Prostate gland (tissue), 2 donors: ENCODE measurements around the gene PSD. TPM values are rescaled to one million over a fixed set of nuclear protein-coding genes. Genes with fewer than 3 reads are reported as not detected.

Experiments
- DNase-seq: peaks from one replicate; pipeline ENCODE4 v3.0.0-alpha.2; 2019; ENCODE audit warnings: low spot score
- H3K27ac ChIP-seq, 2 donors: fragments of 200-600 bp; sonication (generic); 2 replicates each; pipeline ENCODE4 v1.5.1; 2017 to 2019
- H3K27me3 ChIP-seq: fragments of 200-600 bp; sonication (generic); replicated peaks from 2 replicates; pipeline ENCODE4 v1.5.1; 2019; ENCODE audit not compliant: insufficient read depth
- H3K36me3 ChIP-seq, 2 donors: fragments of 200-600 bp; sonication (generic); 1 replicate in 1 of 2; 2 replicates in 1 of 2; pipeline versions ENCODE4 v1.5.1 to v1.8.1; 2017 to 2019
- H3K4me1 ChIP-seq: fragments of 200-600 bp; sonication (generic); replicated peaks from 2 replicates; pipeline ENCODE4 v1.5.1; 2019
- H3K4me3 ChIP-seq, 2 donors: fragments of 200-600 bp; sonication (generic); 2 replicates each; pipeline ENCODE4 v1.5.1; 2017 to 2019
- H3K9me3 ChIP-seq: fragments of 200-600 bp; sonication (generic); 2 replicates; pipeline ENCODE4 v1.5.1; 2017
- POLR2A ChIP-seq: fragments of 450-650 bp; IDR thresholded peaks from one replicate; pipeline ENCODE4 v1.6.1; 2016; ENCODE audit warnings: antibody characterized with exemption, mild to moderate bottlenecking
- POLR2AphosphoS5 ChIP-seq: sonication (generic); formaldehyde crosslinking; IDR thresholded peaks from one replicate; pipeline ENCODE4 v1.6.1; 2017; ENCODE audit warnings: antibody characterized with exemption
- WGBS: methylation state at CpG from one replicate; pipeline ENCODE4 v1.1.5; 2018; 5-methylcytosine and 5-hydroxymethylcytosine counted together
- intact Hi-C: fragments of 100-400 bp; cut with DNase I; formaldehyde crosslinking; loops from one replicate; pipeline ENCODE4 v1.14.2; 2022
- total RNA-seq, 2 donors: library from RNA; depleted of rRNA; stranded (reverse); fragments of >200 nt; gene quantifications; one replicate each; pipeline ENCODE4 v1.1.0, GENCODE V29; 2016
- TF ChIP-seq, protein P1 (sequence below), 4 experiments: fragments of 200-600 bp in 2 of 4; fragments of 450-650 bp in 2 of 4; sonication (generic) in 2 of 4; IDR thresholded peaks; 1 replicate in 3 of 4; 2 replicates in 1 of 4; pipeline ENCODE4 v1.5.1; 2016 to 2019; ENCODE audit warnings: antibody characterized with exemption in 4 of 4, mild to moderate bottlenecking in 2 of 4, moderate library complexity in 2 of 4

PSD gene
- 10 to 100 TPM in 1 of 2 donors, 1 to 10 TPM in 1; 1.0 to 10.9 TPM for total RNA-seq

DNA sequence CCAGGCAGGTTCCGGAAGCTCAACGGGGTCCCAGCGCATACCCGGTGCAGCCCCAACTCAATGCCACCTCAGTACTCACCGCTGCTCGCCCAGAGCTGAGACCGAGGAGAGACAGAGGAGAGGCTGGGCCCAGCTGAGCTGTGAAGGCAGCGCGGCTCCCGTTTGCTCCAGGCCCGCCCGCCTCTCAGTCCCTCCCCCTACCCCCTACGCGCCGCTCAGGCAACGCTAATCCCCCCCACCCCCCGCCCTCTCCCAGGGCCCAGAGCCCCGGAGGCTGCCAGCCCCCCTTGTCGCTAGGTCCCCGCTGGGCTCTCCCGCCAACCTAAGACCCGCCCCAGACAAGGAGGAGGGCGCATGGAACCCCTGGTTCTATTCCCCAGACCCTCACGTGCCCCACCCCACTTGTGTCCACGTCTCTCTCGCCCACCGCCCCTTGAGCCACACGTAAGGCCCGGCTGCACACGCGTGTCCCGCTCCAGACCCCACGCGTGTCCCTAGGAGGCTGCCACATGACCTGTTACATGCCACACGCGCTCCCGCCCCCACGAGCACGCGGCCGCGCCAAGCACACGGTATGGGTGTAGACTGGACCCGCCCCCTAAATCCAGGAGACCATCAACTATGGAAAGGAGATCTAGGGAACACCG, at the start of gene PSD:
TSS of gene PSD (minus strand) at position 164 of the 647 bp plus-strand sequence. CDS start 1,747 bp downstream, outside the sequence.
- Histone ChIP-seq H3K9me3 (no peaks in the 10 kb centered on the region), H3K36me3 (peaks cover 0 to 3% of the 10 kb centered on the region in 2 donors)

DNA sequence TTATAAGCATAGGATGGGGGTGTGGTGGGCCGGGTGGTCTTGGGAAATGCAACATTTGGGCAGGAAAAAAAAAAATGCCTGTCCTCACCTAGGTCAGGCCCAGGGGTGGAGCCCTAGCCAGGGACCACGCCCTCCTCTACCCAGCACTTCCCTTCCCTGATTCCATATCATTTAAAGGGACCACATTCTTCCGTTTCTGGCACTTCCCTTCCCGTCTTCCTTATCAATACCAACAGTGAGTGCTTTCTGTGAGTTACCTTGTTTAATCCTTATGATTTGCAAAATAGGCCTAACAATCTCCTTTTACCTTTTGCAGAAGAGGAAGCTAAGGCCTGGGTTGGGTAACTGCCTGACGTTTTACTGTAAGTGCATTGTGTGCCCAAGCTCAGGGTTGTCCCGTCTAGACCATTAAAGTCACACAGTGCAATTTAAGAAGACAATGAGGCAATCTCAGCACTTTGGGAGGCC, 49.4 kb upstream of the PSD start:
- TF ChIP-seq POLR2AphosphoS5: no peak
- TF ChIP-seq, protein P1, sequence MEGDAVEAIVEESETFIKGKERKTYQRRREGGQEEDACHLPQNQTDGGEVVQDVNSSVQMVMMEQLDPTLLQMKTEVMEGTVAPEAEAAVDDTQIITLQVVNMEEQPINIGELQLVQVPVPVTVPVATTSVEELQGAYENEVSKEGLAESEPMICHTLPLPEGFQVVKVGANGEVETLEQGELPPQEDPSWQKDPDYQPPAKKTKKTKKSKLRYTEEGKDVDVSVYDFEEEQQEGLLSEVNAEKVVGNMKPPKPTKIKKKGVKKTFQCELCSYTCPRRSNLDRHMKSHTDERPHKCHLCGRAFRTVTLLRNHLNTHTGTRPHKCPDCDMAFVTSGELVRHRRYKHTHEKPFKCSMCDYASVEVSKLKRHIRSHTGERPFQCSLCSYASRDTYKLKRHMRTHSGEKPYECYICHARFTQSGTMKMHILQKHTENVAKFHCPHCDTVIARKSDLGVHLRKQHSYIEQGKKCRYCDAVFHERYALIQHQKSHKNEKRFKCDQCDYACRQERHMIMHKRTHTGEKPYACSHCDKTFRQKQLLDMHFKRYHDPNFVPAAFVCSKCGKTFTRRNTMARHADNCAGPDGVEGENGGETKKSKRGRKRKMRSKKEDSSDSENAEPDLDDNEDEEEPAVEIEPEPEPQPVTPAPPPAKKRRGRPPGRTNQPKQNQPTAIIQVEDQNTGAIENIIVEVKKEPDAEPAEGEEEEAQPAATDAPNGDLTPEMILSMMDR (IDR thresholded peaks at IDR 0.05): no peak
- TF ChIP-seq POLR2A: no peak
- Histone ChIP-seq H3K9me3 (no peaks in the 10 kb centered on the region), H3K27me3 (no peaks in the 10 kb centered on the region), H3K36me3 (no peaks in the 10 kb centered on the region), H3K4me1 (no peaks in the 10 kb centered on the region), H3K4me3 (no peak overlapping the region), H3K27ac (no peak overlapping the region)
- WGBS: 58% methylated on average over 6 of the region's 6 CpGs
- intact Hi-C loops: no loop called here
- DNase-seq: no peak

More for the DNA sequence above, at the start of gene PSD:
- 2% methylated on average over 40 of the region's 45 CpGs for WGBS
- H3K27me3 ChIP-seq: peaks cover 3% of the 10 kb centered on the region
- H3K4me3 ChIP-seq: peak within 1 kb of the TSS; percentile 62 to 73
- no peak within 1 kb of the TSS for H3K27ac ChIP-seq
- H3K4me1 ChIP-seq: peaks cover 26% of the 10 kb centered on the region
- TF ChIP-seq POLR2A (no peak), POLR2AphosphoS5 (no peak)
- TF ChIP-seq, protein P1 (IDR thresholded peaks at IDR 0.05): no peak
- intact Hi-C loops: no loop called here
- DNase-seq: no peak

DNA sequence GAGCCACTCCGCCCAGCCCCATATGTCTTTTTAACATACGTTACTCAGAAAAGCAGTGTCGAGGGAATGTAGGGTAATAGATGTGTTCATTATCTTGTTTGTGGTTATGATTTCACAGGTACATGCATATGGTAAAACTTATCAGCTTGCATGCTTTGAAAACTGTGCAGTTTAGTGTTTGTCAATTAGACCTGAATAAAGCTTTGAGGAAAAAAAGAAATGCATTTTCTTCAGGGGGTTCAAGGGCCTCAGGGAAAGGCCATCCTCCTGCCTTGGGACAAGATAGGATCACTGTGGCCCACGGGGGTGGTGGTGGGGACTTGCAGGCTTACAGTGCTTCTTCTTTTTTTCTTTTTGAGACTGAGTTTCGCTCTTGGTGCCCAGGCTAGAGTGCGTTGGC, 48.7 kb upstream of the PSD start:
- no peak overlapping the region for H3K27ac ChIP-seq
- intact Hi-C loops: no loop called here
- TF ChIP-seq POLR2AphosphoS5: no peak
- no peak for TF ChIP-seq POLR2A
- TF ChIP-seq, protein P1 (IDR thresholded peaks at IDR 0.05): no peak
- no peak for DNase-seq
- no peaks in the 10 kb centered on the region for H3K4me1 ChIP-seq
- H3K9me3 ChIP-seq: no peaks in the 10 kb centered on the region
- 87% methylated on average over 6 of the region's 6 CpGs for WGBS
- no peaks in the 10 kb centered on the region for H3K27me3 ChIP-seq
- H3K4me3 ChIP-seq: no peak overlapping the region
- no peaks in the 10 kb centered on the region for H3K36me3 ChIP-seq

DNA sequence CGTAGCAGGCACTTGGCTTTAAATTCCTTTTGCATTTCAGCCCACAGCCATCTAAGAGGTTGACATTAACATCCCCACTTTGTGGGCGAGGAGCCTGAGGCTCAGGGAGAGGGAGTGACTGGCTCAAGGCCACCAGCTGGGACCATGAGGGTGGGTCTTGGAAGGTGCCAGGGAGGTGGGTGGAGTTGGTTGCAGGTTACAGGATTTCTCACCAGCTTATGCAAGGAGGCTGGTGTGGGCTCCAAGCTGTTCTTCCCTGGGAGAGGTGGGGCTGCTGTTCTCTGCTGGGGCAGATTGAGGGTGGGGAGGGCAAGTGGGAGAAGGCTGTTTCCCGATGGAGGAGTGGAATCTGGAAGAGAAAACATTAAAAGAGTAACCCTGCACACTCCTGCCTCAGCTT, 46.9 kb upstream of the PSD start:
- TF ChIP-seq POLR2AphosphoS5: no peak
- TF ChIP-seq, protein P1 (IDR thresholded peaks at IDR 0.05): no peak
- no peak for TF ChIP-seq POLR2A
- WGBS: 60% methylated on average over 3 of the region's 3 CpGs
- Histone ChIP-seq H3K4me1 (peaks cover 5% of the 10 kb centered on the region), H3K9me3 (no peaks in the 10 kb centered on the region), H3K36me3 (no peaks in the 10 kb centered on the region), H3K27ac (no peak overlapping the region), H3K4me3 (no peak overlapping the region), H3K27me3 (no peaks in the 10 kb centered on the region)
- DNase-seq: no peak
- intact Hi-C loops: no loop called here

DNA sequence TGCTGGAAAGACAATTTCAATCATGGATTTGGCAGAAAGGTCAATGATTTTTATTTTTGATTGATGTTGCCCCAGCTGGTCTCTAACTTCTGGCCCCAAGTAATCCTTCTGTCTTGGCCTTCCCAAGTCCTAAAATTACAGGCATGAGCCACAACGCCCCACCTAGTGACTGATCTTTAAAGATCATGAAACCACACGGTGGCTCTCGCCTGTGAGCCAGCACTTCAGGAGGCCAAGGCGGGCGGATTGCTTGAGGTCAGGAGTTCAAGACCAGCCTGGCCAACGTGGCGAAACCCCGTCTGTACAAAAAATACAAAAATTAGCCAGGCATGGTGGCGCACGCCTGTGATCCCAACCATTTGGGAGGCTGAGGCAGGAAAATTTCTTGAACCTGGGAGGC, 45.4 kb upstream of the PSD start:
- intact Hi-C loops: no loop called here
- TF ChIP-seq POLR2A (no peak), POLR2AphosphoS5 (no peak)
- TF ChIP-seq, protein P1 (IDR thresholded peaks at IDR 0.05): no peak
- 81% methylated on average over 10 of the region's 10 CpGs for WGBS
- H3K4me3 ChIP-seq: no peak overlapping the region
- no peaks in the 10 kb centered on the region for H3K27me3 ChIP-seq
- no peaks in the 10 kb centered on the region for H3K9me3 ChIP-seq
- H3K27ac ChIP-seq: peak overlapping the region in 1 of 2 donors; percentile 30
- no peak for DNase-seq
- H3K4me1 ChIP-seq: peaks cover 5% of the 10 kb centered on the region
- H3K36me3 ChIP-seq: no peaks in the 10 kb centered on the region
